Activated naive CD8-positive, alpha-beta T cell (primary cell): Measurements from ENCODE around the gene PHKA1.
"Not testable (repeated sequence)": the region's sequence is repeated elsewhere in the genome, so short reads cannot be mapped to it uniquely, and the experiment has no call there.

Source experiments
- H3K27ac Mint-ChIP-seq: one replicate; pipeline ENCODE4 v1.8.0; 2021; ENCODE audit warnings: mixed read lengths
- H3K27me3 Mint-ChIP-seq: one replicate; pipeline ENCODE4 v1.8.0; 2021; ENCODE audit warnings: mixed read lengths
- H3K36me3 Mint-ChIP-seq: one replicate; pipeline ENCODE4 v1.8.0; 2021; ENCODE audit warnings: mixed read lengths
- H3K4me1 Mint-ChIP-seq: one replicate; pipeline ENCODE4 v1.8.0; 2021; ENCODE audit warnings: low read depth, mixed read lengths
- H3K4me3 Mint-ChIP-seq: one replicate; pipeline ENCODE4 v1.8.0; 2021; ENCODE audit warnings: mild to moderate bottlenecking, mixed read lengths
- H3K9me3 Mint-ChIP-seq: one replicate; pipeline ENCODE4 v1.8.0; 2021; ENCODE audit warnings: low read depth, mixed read lengths

Gene PHKA1

GRCh38 chrX:72568406-72569092 is 145.6 kb downstream of the PHKA1 start:
- H3K9me3 Mint-ChIP-seq, result no peaks in the 10 kb centered on the region
- H3K36me3 Mint-ChIP-seq, result peaks cover 7% of the 10 kb centered on the region
- no peak overlapping the region for H3K4me3 Mint-ChIP-seq
- H3K27me3 Mint-ChIP-seq, result no peaks in the 10 kb centered on the region
- peaks cover 8% of the 10 kb centered on the region for H3K4me1 Mint-ChIP-seq
- H3K27ac Mint-ChIP-seq, result no peak overlapping the region

- Mint-ChIP-seq H3K27ac (no peak overlapping the region), H3K4me3 (no peak overlapping the region), H3K36me3 (peaks cover 13% of the 10 kb centered on the region), H3K9me3 (no peaks in the 10 kb centered on the region), H3K27me3 (no peaks in the 10 kb centered on the region), H3K4me1 (peaks cover 4% of the 10 kb centered on the region)
Observed at GRCh38 chrX:72566448-72566847, 147.7 kb downstream of the PHKA1 start.

- not testable (repeated sequence) for H3K4me3 Mint-ChIP-seq, H3K27ac Mint-ChIP-seq, H3K27me3 Mint-ChIP-seq, H3K9me3 Mint-ChIP-seq
- peaks cover 16% of the 10 kb centered on the region for H3K36me3 Mint-ChIP-seq
- peaks cover 20% of the 10 kb centered on the region for H3K4me1 Mint-ChIP-seq
Observed at GRCh38 chrX:72559655-72560054, 154.5 kb downstream of the PHKA1 start.

GRCh38 chrX:72554448-72555140 is 159.5 kb downstream of the PHKA1 start:
- no peaks in the 10 kb centered on the region for H3K9me3 Mint-ChIP-seq
- no peaks in the 10 kb centered on the region for H3K27me3 Mint-ChIP-seq
- H3K4me3 Mint-ChIP-seq, result no peak overlapping the region
- peaks cover 12% of the 10 kb centered on the region for H3K36me3 Mint-ChIP-seq
- no peak overlapping the region for H3K27ac Mint-ChIP-seq
- peaks cover 21% of the 10 kb centered on the region for H3K4me1 Mint-ChIP-seq

GRCh38 chrX:72552443-72552842 is 161.7 kb downstream of the PHKA1 start:
- peaks cover 10% of the 10 kb centered on the region for H3K4me1 Mint-ChIP-seq
- H3K27ac Mint-ChIP-seq, H3K27me3 Mint-ChIP-seq, H3K9me3 Mint-ChIP-seq, H3K4me3 Mint-ChIP-seq: not testable (repeated sequence)
- H3K36me3 Mint-ChIP-seq, result peaks cover 12% of the 10 kb centered on the region

- Mint-ChIP-seq H3K4me3 (no peak overlapping the region), H3K9me3 (no peaks in the 10 kb centered on the region), H3K27ac (no peak overlapping the region), H3K36me3 (peaks cover 21% of the 10 kb centered on the region), H3K4me1 (peaks cover 2% of the 10 kb centered on the region), H3K27me3 (no peaks in the 10 kb centered on the region)
Observed at GRCh38 chrX:72545990-72546389, 168.1 kb downstream of the PHKA1 start.

- Mint-ChIP-seq H3K27ac (no peak overlapping the region), H3K36me3 (peaks cover 8% of the 10 kb centered on the region), H3K4me3 (no peak overlapping the region), H3K4me1 (peaks cover 2% of the 10 kb centered on the region), H3K9me3 (no peaks in the 10 kb centered on the region), H3K27me3 (no peaks in the 10 kb centered on the region)
Observed at GRCh38 chrX:72540318-72540717, 173.8 kb downstream of the PHKA1 start.

- Mint-ChIP-seq H3K4me1 (peaks cover 2% of the 10 kb centered on the region), H3K4me3 (no peak overlapping the region), H3K36me3 (peaks cover 6% of the 10 kb centered on the region), H3K27ac (no peak overlapping the region), H3K27me3 (no peaks in the 10 kb centered on the region), H3K9me3 (no peaks in the 10 kb centered on the region)
Observed at GRCh38 chrX:72539822-72540221, 174.3 kb downstream of the PHKA1 start.

- no peaks in the 10 kb centered on the region for H3K9me3 Mint-ChIP-seq
- H3K4me1 Mint-ChIP-seq, result peaks cover 2% of the 10 kb centered on the region
- peaks cover 3% of the 10 kb centered on the region for H3K36me3 Mint-ChIP-seq
- no peak overlapping the region for H3K4me3 Mint-ChIP-seq
- no peak overlapping the region for H3K27ac Mint-ChIP-seq
- no peaks in the 10 kb centered on the region for H3K27me3 Mint-ChIP-seq
Observed at GRCh38 chrX:72536542-72536941, 177.6 kb downstream of the PHKA1 start.

- Mint-ChIP-seq H3K27ac (no peak overlapping the region), H3K27me3 (no peaks in the 10 kb centered on the region), H3K9me3 (no peaks in the 10 kb centered on the region), H3K36me3 (peaks cover 15% of the 10 kb centered on the region), H3K4me1 (no peaks in the 10 kb centered on the region), H3K4me3 (no peak overlapping the region)
Observed at GRCh38 chrX:72532366-72532765, 181.7 kb downstream of the PHKA1 start.
